A549 (cell line): ENCODE data around the gene SYT2.

Experiments
- CBX2 ChIP-seq: fragments of 200-600 bp; sonication (generic); IDR thresholded peaks from 2 replicates; pipeline ENCODE4 v1.6.1; 2016; ENCODE audit warnings: low read depth, mild to moderate bottlenecking, borderline replicate concordance
- CTCF ChIP-seq: fragments of >200 bp; sonication (Bioruptor Twin); formaldehyde crosslinking; IDR thresholded peaks from 3 replicates; pipeline ENCODE4 v1.5.1; 2016
- ELK1 ChIP-seq: fragments of 150-350 bp; IDR thresholded peaks from 2 replicates; pipeline ENCODE4 v1.6.1; 2014; ENCODE audit warnings: low read depth, mild to moderate bottlenecking, low read length
- JUN ChIP-seq, 2 experiments: fragments of >200 bp; sonication (Bioruptor Twin); formaldehyde crosslinking; IDR thresholded peaks; 2 replicates in 1 of 2; 3 replicates in 1 of 2; pipeline ENCODE4 v1.6.1; 2016 to 2017
- KDM1A ChIP-seq: fragments of 200-600 bp; sonication (generic); IDR thresholded peaks from 2 replicates; pipeline ENCODE4 v1.6.1; 2016; ENCODE audit warnings: low read depth, mild to moderate bottlenecking
- MAFK ChIP-seq: fragments of 450-650 bp; IDR thresholded peaks from 2 replicates; pipeline ENCODE4 v1.6.1; 2014; ENCODE audit not compliant: partially characterized antibody
- PBX3 ChIP-seq: IDR thresholded peaks from 2 replicates; pipeline ENCODE4 v1.6.1; 2012
- POLR2A ChIP-seq: IDR thresholded peaks from 2 replicates; pipeline ENCODE4 v1.6.1; 2012; ENCODE audit warnings: mild to moderate bottlenecking, low read length
- SMC3 ChIP-seq: fragments of >200 bp; sonication (Bioruptor Twin); formaldehyde crosslinking; IDR thresholded peaks from 3 replicates; pipeline ENCODE4 v1.6.1; 2018; ENCODE audit warnings: inconsistent platforms
- ZFP36 ChIP-seq: fragments of 450-650 bp; IDR thresholded peaks from 2 replicates; pipeline ENCODE4 v1.6.1; 2014; ENCODE audit warnings: borderline replicate concordance; ENCODE audit not compliant: partially characterized antibody

- TF ChIP-seq MAFK = no peak
- no peak for TF ChIP-seq CBX2
- no peak for TF ChIP-seq POLR2A
- no peak for TF ChIP-seq JUN (IDR thresholded peaks at IDR 0.05)
- no peak for TF ChIP-seq PBX3
- TF ChIP-seq CTCF = no peak
- no peak for TF ChIP-seq ELK1
- TF ChIP-seq KDM1A = no peak
- TF ChIP-seq SMC3 = no peak
- TF ChIP-seq ZFP36 = no peak
These were observed 10.2 kb downstream of the SYT2 start for GRCh38 chr1:202700061-202700460.
